Femur (tissue), 1 donor: ENCODE measurements around the gene KRTAP4-11.
"Not testable (repeated sequence)": the region's sequence is repeated elsewhere in the genome, so short reads cannot be mapped to it uniquely, and the experiment has no call there.

Experiments used
- DNase-seq: peaks from one replicate; pipeline ENCODE4 v3.0.0-alpha.2; 2017

The KRTAP4-11 gene

DNA sequence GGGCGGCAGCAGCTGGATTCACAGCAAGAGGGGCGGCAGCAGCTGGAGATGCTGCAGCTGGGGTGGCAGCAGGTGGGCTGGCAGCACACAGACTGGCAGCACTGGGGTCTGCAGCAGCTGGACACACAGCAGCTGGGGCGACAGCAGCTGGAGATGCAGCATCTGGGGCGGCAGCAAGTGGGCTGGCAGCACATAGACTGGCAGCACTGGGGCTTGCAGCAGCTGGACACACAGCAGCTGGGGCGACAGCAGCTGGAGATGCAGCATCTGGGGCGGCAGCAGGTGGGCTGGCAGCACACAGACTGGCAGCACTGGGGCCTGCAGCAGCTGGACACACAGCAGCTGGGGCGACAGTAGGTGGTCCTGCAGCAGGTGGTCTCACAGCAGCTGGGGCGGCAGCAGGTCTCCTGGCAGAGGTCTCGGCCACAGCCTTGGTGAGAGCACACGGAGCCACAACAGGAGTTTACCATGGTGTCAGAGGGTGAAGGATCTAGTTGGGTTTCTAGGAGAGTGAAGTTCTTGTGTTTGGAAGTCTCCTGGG is at the start of gene KRTAP4-11:
TSS of gene KRTAP4-11 (minus strand) at position 528 of the 541 bp plus-strand sequence. CDS start at position 470, 58 bp downstream.
- DNase-seq: not testable (repeated sequence)

DNA sequence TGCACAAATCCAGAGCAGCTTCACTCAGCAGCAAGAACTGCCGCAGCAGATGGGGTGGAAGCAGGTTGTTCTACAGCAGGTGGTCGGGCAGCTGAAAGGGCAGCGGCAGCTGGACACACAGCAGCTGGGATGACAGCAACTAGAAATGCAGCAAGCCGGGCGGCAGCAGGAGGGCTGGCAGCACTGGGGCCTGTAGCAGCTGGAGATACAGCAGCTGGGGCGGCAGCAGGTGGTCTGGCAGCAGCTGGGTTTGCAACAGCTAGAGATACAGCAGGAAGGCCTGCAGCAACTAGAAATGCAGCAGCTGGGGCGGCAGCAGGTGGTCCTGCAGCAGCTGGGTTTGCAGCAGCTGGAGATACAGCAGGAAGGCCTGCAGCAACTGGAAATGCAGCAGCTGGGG is 49.4 kb upstream of the KRTAP4-11 start:
- no peak for DNase-seq

DNA sequence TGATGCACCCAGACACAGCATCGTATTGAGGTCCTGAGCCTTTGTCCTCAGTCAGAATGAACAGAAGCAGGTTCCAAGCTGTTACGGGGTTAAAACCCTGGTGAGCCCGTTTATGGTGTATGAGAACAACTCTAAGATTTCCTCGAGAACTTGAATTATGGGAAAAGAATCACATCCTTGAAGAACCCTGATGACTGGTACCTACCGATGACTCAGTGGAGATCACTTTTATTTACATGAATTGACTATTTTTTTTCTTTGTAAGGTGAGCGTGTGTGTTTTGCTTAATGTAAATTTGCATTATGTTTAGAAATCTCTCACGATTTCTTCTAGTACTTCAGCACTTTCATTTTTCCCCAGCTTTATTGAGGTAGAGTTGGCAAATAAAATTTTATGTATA is 45.7 kb upstream of the KRTAP4-11 start:
- DNase-seq: no peak

DNA sequence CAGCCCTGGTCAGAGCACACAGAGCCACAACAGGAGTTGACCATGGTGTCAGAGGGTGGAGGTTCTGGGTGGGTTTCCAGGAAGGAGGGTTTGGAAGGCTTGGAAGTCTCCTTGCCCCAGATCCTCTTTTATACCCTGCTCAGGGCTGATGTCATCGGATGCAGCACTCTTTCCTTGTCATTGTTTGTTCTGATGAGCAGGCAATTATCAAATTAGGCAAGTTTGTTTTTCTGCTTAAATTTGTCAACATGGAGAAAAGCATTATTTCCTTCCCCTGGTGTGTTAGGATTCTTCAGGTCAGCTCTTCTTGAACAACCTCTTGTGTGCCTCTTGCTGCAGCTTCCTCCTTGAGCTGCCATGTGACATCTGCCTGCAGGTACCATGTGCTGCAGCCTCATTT is 42.5 kb upstream of the KRTAP4-11 start, which contains the start of gene KRTAP4-4:
TSS of gene KRTAP4-4 (minus strand) at position 101 of the 400 bp plus-strand sequence. CDS start at position 44, 57 bp downstream.
- DNase-seq: no peak

DNA sequence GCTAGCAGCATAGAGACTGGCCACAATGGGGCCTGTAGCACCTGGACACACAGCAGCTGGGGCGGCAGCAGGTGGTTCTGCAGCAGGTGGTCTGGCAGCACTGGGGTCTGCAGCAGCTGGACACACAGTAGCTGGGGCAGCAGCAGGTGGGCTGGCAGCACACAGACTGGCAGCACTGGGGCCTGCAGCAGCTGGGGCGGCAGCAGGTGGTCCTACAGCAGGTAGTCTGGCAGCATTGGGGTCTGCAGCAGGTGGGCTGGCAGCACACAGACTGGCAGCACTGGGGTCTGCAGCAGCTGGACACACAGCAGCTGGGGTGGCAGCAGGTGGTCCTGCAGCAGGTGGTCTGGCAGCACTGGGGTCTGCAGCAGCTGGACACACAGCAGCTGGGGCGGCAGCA is 42.0 kb upstream of the KRTAP4-11 start:
- not testable (repeated sequence) for DNase-seq

DNA sequence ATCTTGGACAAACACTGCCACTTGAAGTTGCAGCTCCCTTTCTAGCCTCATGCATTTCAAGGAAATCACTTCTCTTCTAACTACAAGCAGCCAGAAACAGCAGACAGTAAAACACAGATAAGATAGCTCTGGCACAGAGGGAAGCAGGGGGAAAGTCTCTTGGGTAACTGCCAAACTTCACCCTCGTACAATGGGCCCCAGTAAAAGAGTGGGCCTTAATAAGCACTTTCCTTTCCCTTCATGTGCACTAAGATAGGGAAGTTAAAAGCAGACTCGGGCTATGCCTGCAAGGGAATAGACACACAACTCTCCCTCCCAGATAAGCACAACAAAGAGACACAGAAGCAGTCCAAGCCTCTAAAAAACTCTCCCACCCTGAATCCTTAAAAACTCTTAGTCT is 35.7 kb upstream of the KRTAP4-11 start:
- DNase-seq: no peak

DNA sequence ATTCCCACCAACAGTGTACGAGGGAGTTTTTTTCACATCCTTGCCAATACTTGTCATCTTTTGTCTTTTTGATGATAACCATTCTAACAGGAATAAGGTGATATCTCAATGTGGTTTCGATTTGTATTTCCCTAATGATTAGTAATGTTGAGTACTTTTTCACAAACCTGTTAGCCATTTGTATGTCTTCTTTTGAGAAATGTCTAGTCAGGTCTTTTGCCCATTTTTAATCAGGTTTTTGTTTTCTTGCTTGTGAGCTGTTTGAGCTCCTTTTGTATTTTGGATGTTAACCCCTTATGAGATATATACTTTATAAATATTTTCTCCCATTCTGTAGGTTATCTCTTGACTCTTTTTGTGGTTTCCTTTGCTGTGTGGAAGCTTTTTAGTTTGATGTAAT is 33.4 kb upstream of the KRTAP4-11 start:
- DNase-seq: no peak

DNA sequence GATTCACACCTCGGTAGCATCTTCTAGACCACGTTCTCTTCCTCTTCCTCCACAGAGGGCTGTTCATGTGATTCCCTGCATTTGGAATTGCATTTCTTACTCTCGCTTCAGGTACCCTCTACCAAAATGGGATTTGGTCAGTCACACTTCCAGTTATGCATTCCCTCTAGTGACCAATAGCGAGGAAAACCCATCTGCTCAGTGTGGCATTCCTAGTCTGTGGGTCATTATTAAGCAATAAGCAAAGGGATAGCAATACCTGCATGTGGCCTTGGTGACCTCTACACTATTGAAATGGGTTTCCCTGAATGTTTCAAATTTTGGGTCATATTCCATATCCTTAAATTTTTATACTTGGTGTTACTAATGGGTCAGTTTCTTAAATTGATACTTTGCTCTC is 31.9 kb upstream of the KRTAP4-11 start:
- no peak for DNase-seq

DNA sequence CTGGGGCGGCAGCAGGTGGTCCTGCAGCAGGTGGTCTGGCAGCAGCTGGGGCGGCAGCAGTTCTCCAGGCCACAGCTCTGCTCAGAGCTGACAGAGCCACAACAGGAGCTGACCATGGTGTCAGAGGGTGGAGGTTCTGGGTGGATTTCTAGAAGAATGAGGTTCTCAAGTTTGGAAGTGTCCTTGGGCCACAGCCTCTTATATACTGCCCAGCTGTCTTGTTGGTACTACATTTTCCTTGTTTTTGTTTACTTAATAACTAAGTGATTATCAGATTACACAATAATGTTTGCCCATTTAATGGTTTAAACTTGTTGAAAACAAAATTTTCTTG is 31.4 kb upstream of the KRTAP4-11 start, which contains the start of gene KRTAP4-5:
TSS of gene KRTAP4-5 (minus strand) at position 174 of the 334 bp plus-strand sequence. CDS start at position 116, 58 bp downstream.
- DNase-seq: no peak

DNA sequence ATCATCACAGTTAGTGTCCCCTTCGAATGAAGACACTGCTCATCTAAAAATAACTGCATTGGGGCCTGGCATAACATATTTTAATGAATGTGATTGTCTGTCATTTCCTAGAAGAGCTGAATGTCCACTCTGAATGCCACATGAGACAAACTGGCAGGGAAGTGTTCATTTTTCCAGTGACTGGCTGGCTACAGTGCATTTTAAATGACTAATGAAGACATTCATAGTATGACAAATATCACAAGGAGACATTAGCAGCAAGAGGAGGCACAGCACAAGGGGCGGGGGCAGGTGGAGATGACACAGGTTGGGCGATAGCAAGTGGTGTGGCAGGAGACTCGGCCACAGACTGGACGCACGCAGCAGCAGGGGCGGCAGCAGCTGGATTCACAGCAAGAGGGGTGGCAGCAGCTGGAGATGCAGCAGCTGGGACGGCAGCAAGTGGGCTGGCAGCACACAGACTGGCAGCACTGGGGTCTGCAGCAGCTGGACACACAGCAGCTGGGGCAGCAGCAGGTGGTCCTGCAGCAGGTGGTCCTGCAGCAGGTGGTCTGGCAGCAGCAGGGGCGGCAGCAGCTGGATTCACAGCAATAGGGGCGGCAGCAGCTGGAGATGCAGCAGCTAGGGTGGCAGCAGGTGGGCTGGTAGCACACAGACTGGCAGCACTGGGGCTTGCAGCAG is 30.9 kb upstream of the KRTAP4-11 start:
- not testable (repeated sequence) for DNase-seq

DNA sequence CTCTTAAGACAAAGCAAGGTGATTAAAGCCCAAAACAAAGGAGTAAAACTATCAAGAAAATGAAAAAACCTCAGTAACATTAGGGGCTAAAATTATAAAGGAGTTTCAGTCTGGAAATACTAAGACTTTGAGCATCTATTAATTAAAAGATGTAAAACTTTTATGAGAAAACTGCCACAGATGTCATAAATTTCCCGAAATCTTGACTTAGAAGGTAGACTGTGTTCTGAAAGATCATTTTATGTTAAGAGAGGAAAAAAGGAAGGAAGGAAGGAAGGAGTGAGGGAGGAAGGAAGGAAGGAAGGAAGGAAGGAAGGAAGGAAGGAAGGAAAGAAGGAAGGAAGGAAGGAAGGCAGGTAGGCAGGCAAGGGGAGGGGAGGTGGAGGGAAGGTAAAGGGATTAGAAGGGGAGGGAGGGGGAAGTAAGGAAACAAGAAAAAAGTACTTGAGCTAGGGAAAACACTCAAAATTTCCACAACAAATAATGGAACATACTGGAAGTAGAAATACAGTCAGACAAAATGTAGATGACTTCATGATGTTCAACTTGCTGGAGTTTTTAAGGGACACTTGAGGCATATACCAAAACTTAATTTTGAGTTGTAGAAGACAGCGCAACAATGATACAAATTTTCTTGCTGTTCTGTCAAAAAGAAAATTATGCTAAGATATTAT is 29.5 kb upstream of the KRTAP4-11 start:
- no peak for DNase-seq

DNA sequence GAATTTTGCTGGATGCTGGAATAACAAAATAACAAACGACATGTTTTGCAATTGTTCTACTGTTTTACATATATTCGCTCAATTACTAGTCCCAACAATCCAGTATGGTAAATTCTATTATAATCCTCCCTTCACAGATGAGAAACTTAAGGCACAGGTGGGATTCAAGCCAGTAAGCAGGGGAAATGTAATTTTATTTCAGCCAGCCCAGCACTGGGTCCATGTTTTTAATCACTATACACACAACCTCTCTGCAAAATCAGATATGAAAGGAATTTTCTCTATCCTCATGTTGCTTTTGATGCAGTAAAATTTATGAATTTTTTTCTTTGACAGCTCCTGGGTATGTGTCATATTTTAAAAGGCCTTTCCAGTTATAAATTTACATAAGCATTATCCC is 27.1 kb upstream of the KRTAP4-11 start:
- no peak for DNase-seq

DNA sequence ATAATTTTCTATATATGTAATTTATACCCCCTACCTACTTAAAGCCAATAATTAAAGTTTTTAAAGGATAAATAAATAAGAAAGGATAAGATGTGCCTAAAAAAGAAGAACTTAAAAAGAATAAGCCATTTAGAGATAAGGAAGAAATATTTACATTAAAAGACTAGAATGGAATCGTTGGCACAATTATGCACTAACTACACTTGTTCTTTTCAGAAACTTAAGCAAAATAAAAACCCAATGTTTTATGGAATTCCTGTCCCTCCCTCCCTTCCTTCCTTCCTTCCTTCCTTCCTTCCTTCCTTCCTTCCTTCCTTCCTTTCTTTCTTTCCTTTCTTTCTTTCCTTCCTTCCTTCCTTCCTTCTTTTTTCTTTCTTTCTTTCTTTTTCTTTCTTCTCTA is 26.7 kb upstream of the KRTAP4-11 start:
- DNase-seq: no peak

DNA sequence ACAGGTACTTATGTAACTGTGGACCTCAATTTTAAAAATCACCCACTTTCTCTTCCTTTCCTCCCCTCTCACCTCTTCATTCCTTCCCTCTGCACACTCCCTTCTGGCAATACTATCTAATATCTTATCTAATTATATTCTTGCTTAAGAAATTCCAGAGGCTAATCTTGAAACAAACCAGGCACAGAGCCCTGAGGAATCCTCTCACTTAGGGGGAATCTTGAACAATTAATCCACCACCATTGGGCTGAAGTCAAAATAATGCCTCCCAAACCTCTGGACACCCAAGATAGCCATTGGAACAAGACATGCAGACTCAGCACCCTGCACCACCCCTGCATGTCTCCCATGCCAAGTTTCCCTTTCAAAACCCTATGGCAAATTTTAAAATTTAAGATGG is 23.2 kb upstream of the KRTAP4-11 start:
- no peak for DNase-seq

DNA sequence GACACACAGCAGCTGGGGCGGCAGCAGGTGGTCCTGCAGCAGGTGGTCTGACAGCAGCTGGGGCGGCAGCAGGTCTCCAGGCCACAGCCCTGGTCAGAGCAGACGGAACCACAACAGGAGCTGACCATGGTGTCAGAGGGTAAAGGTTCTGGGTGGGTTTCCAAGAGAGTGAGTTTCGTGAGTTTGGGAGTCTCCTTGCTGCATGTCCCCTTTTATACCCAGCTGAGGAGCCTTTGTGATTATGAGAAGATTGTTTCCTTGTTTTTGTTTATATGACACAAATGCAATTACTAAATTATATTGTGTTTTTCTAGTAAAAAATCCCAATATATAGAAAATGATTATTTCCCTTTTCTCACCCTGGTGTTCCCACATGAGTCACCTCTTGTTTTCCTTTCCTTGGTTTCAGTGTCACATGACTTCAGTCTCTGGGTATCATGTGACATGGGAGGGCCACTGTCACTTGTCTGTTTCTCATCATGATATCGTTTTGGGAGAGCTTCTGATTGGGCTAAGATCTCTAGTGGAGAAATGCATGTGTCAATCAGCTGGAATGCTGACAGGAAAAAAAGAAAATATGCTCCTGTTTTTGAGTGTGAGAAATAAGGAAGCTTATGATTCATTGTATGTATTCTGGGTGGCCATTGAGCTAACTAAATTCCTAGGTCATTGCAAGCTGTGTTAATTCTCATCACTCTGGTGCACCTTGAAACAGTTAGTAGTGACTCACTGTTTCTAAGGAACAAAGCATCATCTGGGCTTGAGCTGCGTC is 22.4 kb upstream of the KRTAP4-11 start, which contains the start of gene KRTAP4-6:
TSS of gene KRTAP4-6 (minus strand) at position 185 of the 772 bp plus-strand sequence. CDS start at position 128, 57 bp downstream.
- DNase-seq: no peak

DNA sequence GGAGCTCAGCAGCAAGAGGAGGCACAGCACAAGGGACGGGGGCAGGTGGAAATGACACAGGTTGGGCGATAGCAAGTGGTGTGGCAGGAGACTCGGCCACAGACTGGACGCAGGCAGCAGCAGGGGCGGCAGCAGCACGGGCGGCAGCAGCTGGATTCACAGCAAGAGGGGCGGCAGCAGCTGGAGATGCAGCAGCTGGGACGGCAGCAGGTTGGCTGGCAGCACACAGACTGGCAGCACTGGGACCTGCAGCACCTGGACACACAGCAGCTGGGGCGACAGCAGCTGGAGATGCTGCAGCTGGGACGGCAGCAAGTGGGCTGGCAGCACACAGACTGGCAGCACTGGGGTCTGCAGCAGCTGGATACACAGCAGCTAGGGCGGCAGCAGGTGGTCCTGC is 21.7 kb upstream of the KRTAP4-11 start:
- not testable (repeated sequence) for DNase-seq

DNA sequence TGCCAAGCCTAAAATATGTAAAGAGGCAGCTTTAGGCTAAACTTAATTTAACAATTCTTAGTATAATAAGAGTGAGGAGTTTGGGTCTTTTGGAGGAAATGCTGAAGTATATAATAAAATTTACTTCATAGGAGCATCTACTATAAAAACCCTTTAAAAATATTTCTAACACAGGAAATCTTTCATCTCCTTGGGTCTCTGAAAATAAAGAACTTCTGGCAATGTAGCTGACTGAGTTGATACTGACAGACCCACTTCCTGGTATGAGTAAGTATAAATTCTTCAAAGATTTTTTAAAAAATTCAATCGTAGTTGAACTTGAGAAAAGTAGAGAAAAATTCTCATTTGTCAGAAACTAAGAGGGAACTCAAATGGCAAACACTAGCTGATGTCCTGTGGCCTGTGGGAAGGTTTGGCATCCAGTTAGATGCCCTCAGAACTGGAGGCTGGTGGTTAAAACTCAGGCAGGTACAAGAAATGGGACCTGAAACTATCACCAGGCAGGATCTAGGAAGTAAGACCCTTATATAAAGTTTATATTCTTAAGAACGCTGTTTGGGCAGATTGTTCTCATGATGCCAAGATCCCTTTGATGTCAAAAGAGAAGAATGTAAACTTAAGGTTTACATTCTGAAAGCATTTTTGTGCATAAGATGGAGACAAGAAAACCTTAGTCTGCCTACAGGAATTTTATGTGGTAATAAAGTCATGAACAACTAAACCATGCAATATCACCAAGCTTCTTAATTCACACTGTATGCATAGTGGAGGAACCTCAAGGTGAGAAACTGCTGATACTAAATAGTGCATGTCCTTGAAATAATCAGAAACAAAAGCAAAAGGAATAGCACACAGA is 15.9 kb upstream of the KRTAP4-11 start:
- no peak for DNase-seq

DNA sequence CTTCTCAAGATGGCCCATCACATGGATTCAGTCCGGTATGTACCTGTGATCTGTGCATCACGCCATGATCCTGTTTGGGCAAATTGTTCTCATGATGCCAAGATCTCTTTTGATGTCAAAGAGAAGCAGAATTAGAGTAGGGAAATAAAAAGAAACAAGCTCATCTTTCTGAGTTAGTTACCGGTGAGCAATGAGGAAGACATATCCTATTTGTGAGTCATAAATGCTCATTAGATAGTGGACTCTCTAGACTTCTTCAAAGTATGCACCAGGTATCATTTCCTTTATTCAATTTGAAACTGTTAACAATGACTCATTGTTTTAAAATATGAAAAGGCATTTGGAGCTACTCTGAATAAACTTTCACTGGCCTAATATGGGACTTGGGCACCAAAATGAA is 13.8 kb upstream of the KRTAP4-11 start:
- DNase-seq: no peak

DNA sequence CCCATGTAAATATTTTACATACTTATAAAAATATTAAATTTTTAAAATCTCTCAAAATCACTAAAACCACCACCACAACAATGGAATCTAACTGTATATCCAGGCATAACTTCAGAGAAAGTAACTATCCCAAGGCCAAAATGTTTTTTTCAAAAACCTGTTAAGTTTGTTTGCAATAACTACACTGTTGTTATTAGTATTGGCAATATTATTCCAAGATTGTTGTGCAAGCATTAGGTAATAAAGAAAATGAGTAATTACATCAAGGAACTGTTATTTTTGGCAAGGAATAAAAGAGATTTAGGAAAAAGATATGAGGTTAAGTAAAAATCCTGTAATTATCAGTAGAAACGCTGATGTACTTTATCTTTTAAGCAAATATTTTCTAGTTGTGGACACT is 9.2 kb upstream of the KRTAP4-11 start:
- DNase-seq: no peak

DNA sequence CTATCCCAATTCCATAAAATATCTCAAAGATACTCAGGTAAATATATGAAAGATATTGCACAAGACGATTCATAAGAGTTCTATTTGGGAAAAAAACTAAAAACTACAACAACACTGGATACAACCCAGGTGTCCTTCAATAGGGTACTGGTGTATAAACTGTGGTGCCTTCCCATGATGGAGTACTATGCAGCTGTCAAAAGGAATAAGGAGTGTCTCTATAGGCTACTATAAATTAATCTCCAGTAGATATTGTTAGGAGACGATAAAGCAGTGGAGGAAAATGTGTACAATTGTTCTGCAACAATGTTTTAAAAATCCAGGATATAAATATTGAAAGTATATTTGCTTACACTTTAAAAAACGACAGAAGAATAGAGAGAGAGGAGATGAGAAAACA is 8.2 kb upstream of the KRTAP4-11 start:
- DNase-seq: no peak

DNA sequence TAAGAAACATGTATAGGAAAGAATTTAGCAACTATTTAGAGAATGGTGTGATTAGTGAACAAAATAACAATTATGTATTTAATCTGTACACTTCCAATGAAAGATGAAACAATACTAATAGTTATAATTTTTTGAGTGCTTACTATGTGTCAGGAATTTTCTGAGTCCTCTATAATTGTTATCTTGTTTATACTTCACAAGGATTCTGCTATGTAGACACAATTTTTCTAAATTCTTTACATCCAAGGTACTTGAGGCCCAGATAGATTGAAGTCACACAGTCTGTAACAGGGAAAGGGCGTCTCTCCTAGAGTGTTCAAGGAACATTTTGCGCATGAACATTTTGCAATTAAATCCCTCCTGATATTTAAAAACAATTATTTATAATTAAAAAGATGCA is 6.9 kb upstream of the KRTAP4-11 start:
- DNase-seq: no peak

DNA sequence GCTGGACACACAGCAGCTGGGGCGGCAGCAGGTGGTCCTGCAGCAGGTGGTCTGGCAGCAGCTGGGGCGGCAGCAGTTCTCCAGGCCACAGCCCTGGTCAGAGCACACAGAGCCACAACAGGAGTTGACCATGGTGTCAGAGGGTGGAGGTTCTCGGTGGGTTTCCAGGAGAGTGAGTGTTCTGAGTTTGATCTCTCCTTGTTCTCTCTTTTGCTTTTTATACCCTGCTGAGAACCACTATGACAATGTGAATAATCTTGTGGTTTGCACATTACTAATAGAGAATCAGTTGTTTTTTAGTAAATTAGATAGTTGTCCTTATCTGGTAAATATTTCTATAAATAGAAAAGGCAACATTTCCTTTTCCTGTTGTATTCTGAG is 5.8 kb upstream of the KRTAP4-11 start, which contains the start of gene KRTAP4-12:
TSS of gene KRTAP4-12 (minus strand) at position 192 of the 381 bp plus-strand sequence. CDS start at position 132, 60 bp downstream.
- DNase-seq: not testable (repeated sequence)
